HepG2 (cell line): Measurements from ENCODE around the gene POU5F1. TPM values are rescaled to one million over a fixed set of nuclear protein-coding genes. Genes with fewer than 3 reads are reported as not detected.

ENCODE experiments used
- CBX1 ChIP-seq: IDR thresholded peaks from one replicate; pipeline ENCODE4 v1.6.1; 2016; ENCODE audit warnings: antibody characterized with exemption, low read depth
- GATA4 ChIP-seq: sonication (generic); IDR thresholded peaks from 2 replicates; pipeline ENCODE4 v1.6.1; 2016; ENCODE audit warnings: antibody characterized with exemption, low read depth, borderline replicate concordance
- HNRNPLL ChIP-seq: fragments of 200-400 bp; formaldehyde crosslinking; IDR thresholded peaks from 2 replicates; pipeline ENCODE4 v1.6.1; 2017; ENCODE audit warnings: mild to moderate bottlenecking, low read depth, low read length; ENCODE audit not compliant: poor library complexity, severe bottlenecking
- HOXA3 ChIP-seq: sonication (generic); formaldehyde crosslinking; IDR thresholded peaks from 2 replicates; pipeline ENCODE4 v1.5.0; 2020; ENCODE audit warnings: missing genetic modification reagents
- KLF16 ChIP-seq, 2 experiments: sonication (generic) in 1 of 2; formaldehyde crosslinking in 1 of 2; IDR thresholded peaks; 2 replicates each; pipeline versions ENCODE4 v1.6.1 to v1.8.0; 2016 to 2023; ENCODE audit warnings: missing genetic modification reagents in 2 of 2, missing compliant biosample characterization in 1 of 2
- MYC ChIP-seq: sonication (generic); formaldehyde crosslinking; IDR thresholded peaks from 2 replicates; pipeline ENCODE4 v1.9.0; 2021; ENCODE audit warnings: missing genetic modification reagents, borderline replicate concordance
- ONECUT2 ChIP-seq: sonication (generic); formaldehyde crosslinking; IDR thresholded peaks from 2 replicates; pipeline ENCODE4 v1.4.0; 2020; ENCODE audit warnings: missing genetic modification reagents
- RFX3 ChIP-seq: IDR thresholded peaks from 2 replicates; pipeline ENCODE4 v1.6.1; 2016; ENCODE audit warnings: missing biosample characterization, missing genetic modification reagents
- RXRB ChIP-seq: IDR thresholded peaks from 2 replicates; pipeline ENCODE4 v1.6.1; 2016; ENCODE audit warnings: borderline replicate concordance, missing genetic modification reagents, missing compliant biosample characterization
- SRY ChIP-seq: sonication (generic); formaldehyde crosslinking; IDR thresholded peaks from 2 replicates; pipeline ENCODE4 v1.8.0; 2022; ENCODE audit warnings: mild to moderate bottlenecking, missing genetic modification reagents
- TAF1 ChIP-seq: sonication (generic); formaldehyde crosslinking; IDR thresholded peaks from 2 replicates; pipeline ENCODE4 v1.4.0; 2020; ENCODE audit warnings: missing genetic modification reagents
- TEAD3 ChIP-seq: optimal IDR thresholded peaks from 2 replicates; pipeline ENCODE3; 2016; ENCODE audit warnings: borderline replicate concordance
- ZFP1 ChIP-seq: IDR thresholded peaks from 2 replicates; pipeline ENCODE4 v1.6.1; 2016
- ZFP36L2 ChIP-seq: sonication (generic); formaldehyde crosslinking; IDR thresholded peaks from 2 replicates; pipeline ENCODE4 v1.4.0; 2020; ENCODE audit warnings: missing genetic modification reagents
- ZNF564 ChIP-seq: sonication (generic); formaldehyde crosslinking; IDR thresholded peaks from 2 replicates; pipeline ENCODE4 v1.8.1; 2023; ENCODE audit warnings: mild to moderate bottlenecking, missing genetic modification reagents
- ZNF605 ChIP-seq: sonication (generic); formaldehyde crosslinking; IDR thresholded peaks from 2 replicates; pipeline ENCODE4 v1.8.0; 2022; ENCODE audit warnings: mild to moderate bottlenecking, missing genetic modification reagents
- ZNF746 ChIP-seq: sonication (generic); formaldehyde crosslinking; IDR thresholded peaks from 2 replicates; pipeline ENCODE4 v1.8.0; 2022; ENCODE audit warnings: mild to moderate bottlenecking, missing genetic modification reagents
- ZNF772 ChIP-seq: sonication (generic); formaldehyde crosslinking; IDR thresholded peaks from 2 replicates; pipeline ENCODE4 v1.5.0; 2020; ENCODE audit warnings: mild to moderate bottlenecking, missing genetic modification reagents
- ZNF883 ChIP-seq: sonication (generic); formaldehyde crosslinking; IDR thresholded peaks from 2 replicates; pipeline ENCODE4 v1.5.1; 2020; ENCODE audit warnings: mild to moderate bottlenecking, missing genetic modification reagents; ENCODE audit errors: not compliant biosample characterization
- ZSCAN29 ChIP-seq: sonication (generic); formaldehyde crosslinking; conservative IDR thresholded peaks from 2 replicates; pipeline ENCODE4 v1.4.0; 2020; ENCODE audit warnings: mild to moderate bottlenecking, missing genetic modification reagents
- polyA plus RNA-seq, 8 experiments: library from polyadenylated mRNA; depleted of rRNA in 3 of 8; stranded (reverse) in 7 of 8; unstranded in 1 of 8; fragments of >200 nt; fragmentation: Illumina TruSeq in 4 of 8; extraction: Trizol in 4 of 8; gene quantifications; 2 replicates each; pipeline versions ENCODE4 v1.2.1 to v1.2.3, GENCODE V29; 2011 to 2016; ENCODE audit warnings: low read depth in 4 of 8, missing spikeins in 1 of 8, mixed read lengths in 1 of 8; ENCODE audit not compliant: insufficient read depth in 1 of 8
- total RNA-seq, 5 experiments: library from RNA; depleted of rRNA; stranded (reverse); fragments of >200 nt; fragmentation: Illumina TruSeq; extraction: Trizol; gene quantifications; 2 replicates each; pipeline ENCODE4 v1.2.3, GENCODE V29; 2016; ENCODE audit warnings: low read depth in 1 of 5
- TF ChIP-seq, protein P1 (sequence below): sonication (generic); formaldehyde crosslinking; IDR thresholded peaks from 2 replicates; pipeline ENCODE4 v1.5.1; 2020; ENCODE audit warnings: missing genetic modification reagents, mild to moderate bottlenecking, borderline replicate concordance
- TF ChIP-seq, protein P2 (sequence below): sonication (generic); formaldehyde crosslinking; IDR thresholded peaks from 2 replicates; pipeline ENCODE4 v1.9.0; 2022; ENCODE audit warnings: missing genetic modification reagents, mild to moderate bottlenecking, borderline replicate concordance
- TF ChIP-seq, protein P3 (sequence below): sonication (generic); formaldehyde crosslinking; IDR thresholded peaks from 2 replicates; pipeline ENCODE4 v1.4.0; 2020; ENCODE audit warnings: missing genetic modification reagents

POU5F1 gene
- total and polyA plus RNA-seq, 2 of the 13 experiments (the other 11 are each of a cell fraction or from before 2014, with no cell fraction given), result 2.5 to 7.2 TPM

DNA sequence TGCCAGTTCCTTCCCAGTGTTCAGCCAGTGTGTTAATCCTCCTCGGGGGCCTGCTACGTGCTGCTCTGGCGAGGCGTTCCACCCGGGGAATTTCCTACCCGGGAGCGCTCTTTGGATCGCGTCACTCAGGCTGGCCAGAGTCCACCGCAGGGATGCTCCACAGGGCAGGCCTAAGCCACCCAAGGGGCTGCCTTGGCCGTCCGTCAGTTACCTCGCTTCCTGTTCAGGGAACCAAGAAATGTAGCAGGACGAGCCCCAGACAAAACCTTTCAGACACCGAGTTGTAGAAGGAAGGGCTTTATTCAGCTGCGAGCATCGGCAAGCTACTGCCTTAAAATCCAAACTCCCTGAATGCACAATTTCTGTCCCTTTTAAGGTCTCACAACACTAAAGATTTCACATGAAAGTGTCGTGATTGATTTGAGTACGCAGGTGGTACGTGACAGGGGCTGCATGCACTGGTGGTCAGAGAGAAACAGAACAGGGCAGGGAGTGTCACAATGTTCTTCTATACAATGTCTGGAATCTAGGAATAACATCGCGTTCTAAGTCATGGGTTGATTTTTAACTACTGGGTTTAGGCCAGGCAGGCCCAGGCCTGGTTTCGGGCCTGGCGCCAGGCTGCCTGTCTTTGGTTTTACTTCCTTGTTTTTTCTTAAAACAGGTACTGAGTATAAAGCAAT lies 15.7 kb upstream of the POU5F1 start (continued):
- TF ChIP-seq, protein P1, sequence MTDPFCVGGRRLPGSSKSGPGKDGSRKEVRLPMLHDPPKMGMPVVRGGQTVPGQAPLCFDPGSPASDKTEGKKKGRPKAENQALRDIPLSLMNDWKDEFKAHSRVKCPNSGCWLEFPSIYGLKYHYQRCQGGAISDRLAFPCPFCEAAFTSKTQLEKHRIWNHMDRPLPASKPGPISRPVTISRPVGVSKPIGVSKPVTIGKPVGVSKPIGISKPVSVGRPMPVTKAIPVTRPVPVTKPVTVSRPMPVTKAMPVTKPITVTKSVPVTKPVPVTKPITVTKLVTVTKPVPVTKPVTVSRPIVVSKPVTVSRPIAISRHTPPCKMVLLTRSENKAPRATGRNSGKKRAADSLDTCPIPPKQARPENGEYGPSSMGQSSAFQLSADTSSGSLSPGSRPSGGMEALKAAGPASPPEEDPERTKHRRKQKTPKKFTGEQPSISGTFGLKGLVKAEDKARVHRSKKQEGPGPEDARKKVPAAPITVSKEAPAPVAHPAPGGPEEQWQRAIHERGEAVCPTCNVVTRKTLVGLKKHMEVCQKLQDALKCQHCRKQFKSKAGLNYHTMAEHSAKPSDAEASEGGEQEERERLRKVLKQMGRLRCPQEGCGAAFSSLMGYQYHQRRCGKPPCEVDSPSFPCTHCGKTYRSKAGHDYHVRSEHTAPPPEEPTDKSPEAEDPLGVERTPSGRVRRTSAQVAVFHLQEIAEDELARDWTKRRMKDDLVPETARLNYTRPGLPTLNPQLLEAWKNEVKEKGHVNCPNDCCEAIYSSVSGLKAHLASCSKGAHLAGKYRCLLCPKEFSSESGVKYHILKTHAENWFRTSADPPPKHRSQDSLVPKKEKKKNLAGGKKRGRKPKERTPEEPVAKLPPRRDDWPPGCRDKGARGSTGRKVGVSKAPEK (CRISPR knock-in tag), result peak; percentile 98; the same call in 1 of the 2 replicates
- TF ChIP-seq TEAD3 (CRISPR knock-in tag), result peak; percentile 59
- TF ChIP-seq ZNF605 (CRISPR knock-in tag), result peak; percentile 85; the same call in 1 of the 2 replicates
- peak; percentile 71; the same call in 1 of the 2 replicates for TF ChIP-seq SRY (CRISPR knock-in tag)
- peak; percentile 73; the same call in 1 of the 2 replicates for TF ChIP-seq ZNF772 (CRISPR knock-in tag)
- TF ChIP-seq ZNF883 (CRISPR knock-in tag), result peak; percentile 44
- TF ChIP-seq ONECUT2, result no peak
- TF ChIP-seq CBX1, result no peak
- peak; percentile 78 for TF ChIP-seq TAF1 (CRISPR knock-in tag)
- peak; percentile 67; the same call in 1 of the 2 replicates for TF ChIP-seq GATA4
- TF ChIP-seq RFX3, result no peak
- peak; percentile 71; the same call in 1 of the 2 replicates for TF ChIP-seq ZSCAN29 (CRISPR knock-in tag)
- peak; percentile 61; the same call in 1 of the 2 replicates for TF ChIP-seq ZNF564
- no peak for TF ChIP-seq ZFP1
- TF ChIP-seq, protein P2, sequence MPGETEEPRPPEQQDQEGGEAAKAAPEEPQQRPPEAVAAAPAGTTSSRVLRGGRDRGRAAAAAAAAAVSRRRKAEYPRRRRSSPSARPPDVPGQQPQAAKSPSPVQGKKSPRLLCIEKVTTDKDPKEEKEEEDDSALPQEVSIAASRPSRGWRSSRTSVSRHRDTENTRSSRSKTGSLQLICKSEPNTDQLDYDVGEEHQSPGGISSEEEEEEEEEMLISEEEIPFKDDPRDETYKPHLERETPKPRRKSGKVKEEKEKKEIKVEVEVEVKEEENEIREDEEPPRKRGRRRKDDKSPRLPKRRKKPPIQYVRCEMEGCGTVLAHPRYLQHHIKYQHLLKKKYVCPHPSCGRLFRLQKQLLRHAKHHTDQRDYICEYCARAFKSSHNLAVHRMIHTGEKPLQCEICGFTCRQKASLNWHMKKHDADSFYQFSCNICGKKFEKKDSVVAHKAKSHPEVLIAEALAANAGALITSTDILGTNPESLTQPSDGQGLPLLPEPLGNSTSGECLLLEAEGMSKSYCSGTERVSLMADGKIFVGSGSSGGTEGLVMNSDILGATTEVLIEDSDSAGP, result peak; percentile 77; the same call in 1 of the 2 replicates
- no peak for TF ChIP-seq ZFP36L2 (CRISPR knock-in tag)
- peak; percentile 89 for TF ChIP-seq HOXA3
- no peak; the same call in 1 of the 2 replicates for TF ChIP-seq ZNF746 (CRISPR knock-in tag)
- peak; percentile 57 for TF ChIP-seq HNRNPLL
- TF ChIP-seq, protein P3, sequence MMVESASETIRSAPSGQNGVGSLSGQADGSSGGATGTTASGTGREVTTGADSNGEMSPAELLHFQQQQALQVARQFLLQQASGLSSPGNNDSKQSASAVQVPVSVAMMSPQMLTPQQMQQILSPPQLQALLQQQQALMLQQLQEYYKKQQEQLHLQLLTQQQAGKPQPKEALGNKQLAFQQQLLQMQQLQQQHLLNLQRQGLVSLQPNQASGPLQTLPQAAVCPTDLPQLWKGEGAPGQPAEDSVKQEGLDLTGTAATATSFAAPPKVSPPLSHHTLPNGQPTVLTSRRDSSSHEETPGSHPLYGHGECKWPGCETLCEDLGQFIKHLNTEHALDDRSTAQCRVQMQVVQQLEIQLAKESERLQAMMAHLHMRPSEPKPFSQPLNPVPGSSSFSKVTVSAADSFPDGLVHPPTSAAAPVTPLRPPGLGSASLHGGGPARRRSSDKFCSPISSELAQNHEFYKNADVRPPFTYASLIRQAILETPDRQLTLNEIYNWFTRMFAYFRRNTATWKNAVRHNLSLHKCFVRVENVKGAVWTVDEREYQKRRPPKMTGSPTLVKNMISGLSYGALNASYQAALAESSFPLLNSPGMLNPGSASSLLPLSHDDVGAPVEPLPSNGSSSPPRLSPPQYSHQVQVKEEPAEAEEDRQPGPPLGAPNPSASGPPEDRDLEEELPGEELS (CRISPR knock-in tag), result peak; percentile 24; the same call in 1 of the 2 replicates
- peak; percentile 60; the same call in 1 of the 2 replicates for TF ChIP-seq RXRB
- peak; percentile 82; the same call in 1 of the 2 replicates for TF ChIP-seq MYC (CRISPR knock-in tag)
- TF ChIP-seq KLF16 (CRISPR knock-in tag; IDR thresholded peaks at IDR 0.05), result peak in 1 of 2 experiments; percentile 83; a peak in 1 of 4 replicates
